ENCODE measurements around the gene HYAL3.
"Not testable (repeated sequence)": the region's sequence is repeated elsewhere in the genome, so short reads cannot be mapped to it uniquely, and the experiment has no call there.

Gene HYAL3

DNA sequence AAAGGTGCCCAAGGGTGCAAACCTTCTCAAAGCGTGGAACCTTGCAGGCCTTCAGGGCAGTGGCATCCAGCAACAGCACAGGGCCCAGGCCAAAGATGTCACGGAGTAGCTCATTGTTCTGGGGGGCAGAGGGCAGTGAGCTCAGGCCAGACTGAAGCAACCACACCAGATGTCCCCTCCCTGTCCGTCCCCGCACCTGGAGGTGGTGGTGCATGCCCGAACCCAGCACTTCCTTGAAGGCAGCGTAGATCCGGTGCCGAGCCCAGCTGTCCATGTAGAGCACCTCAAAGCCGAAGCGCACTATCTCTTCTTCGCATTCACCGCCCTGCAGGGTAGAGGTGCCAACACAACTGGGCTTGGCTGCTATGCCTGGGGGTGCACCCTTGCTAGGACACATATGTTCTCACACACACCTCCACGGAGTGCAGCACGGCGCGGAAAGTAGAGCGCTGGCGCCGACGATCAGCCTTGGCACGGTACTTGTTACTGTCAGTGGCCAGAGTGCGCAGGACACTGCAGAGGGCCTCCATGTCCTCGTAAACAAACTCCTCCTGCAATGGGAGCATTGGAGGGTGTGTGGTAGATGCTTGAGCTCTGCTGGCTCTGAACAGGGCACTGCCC, 10.7 kb downstream of the HYAL3 start:
- DNase-seq (ENCODE audit: low read depth): no peak
- TF ChIP-seq, protein P1, sequence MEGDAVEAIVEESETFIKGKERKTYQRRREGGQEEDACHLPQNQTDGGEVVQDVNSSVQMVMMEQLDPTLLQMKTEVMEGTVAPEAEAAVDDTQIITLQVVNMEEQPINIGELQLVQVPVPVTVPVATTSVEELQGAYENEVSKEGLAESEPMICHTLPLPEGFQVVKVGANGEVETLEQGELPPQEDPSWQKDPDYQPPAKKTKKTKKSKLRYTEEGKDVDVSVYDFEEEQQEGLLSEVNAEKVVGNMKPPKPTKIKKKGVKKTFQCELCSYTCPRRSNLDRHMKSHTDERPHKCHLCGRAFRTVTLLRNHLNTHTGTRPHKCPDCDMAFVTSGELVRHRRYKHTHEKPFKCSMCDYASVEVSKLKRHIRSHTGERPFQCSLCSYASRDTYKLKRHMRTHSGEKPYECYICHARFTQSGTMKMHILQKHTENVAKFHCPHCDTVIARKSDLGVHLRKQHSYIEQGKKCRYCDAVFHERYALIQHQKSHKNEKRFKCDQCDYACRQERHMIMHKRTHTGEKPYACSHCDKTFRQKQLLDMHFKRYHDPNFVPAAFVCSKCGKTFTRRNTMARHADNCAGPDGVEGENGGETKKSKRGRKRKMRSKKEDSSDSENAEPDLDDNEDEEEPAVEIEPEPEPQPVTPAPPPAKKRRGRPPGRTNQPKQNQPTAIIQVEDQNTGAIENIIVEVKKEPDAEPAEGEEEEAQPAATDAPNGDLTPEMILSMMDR (conservative IDR thresholded peaks at IDR 0.05; ENCODE audit: low read depth, low read length): no peak
- no peak overlapping the region for H3K4me3 ChIP-seq (ENCODE audit: low read depth, low read length)

DNA sequence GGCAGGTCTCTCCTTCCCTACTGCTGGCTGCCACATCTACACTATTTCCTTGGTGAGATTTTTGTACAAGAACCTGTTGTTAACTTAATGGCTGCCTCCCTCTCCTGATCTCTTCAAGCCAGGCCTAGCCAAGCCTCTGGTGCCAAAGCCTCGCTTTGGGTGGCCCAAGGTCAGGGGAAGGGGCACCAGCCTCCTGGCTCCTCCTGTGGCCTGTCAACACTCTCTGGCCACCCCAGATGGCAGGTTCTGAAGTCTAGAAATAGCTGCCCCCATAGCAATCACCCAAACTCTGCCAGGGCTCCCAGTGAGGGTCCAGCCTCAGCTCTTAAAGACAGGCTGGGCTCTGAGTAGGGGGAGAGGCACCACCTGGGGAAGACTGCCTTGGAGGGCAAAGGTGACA, 11.9 kb downstream of the HYAL3 start:
- TF ChIP-seq, protein P1 (conservative IDR thresholded peaks at IDR 0.05; ENCODE audit: low read depth, low read length): no peak
- H3K4me3 ChIP-seq (ENCODE audit: low read depth, low read length): no peak overlapping the region
- no peak for DNase-seq (ENCODE audit: low read depth)

DNA sequence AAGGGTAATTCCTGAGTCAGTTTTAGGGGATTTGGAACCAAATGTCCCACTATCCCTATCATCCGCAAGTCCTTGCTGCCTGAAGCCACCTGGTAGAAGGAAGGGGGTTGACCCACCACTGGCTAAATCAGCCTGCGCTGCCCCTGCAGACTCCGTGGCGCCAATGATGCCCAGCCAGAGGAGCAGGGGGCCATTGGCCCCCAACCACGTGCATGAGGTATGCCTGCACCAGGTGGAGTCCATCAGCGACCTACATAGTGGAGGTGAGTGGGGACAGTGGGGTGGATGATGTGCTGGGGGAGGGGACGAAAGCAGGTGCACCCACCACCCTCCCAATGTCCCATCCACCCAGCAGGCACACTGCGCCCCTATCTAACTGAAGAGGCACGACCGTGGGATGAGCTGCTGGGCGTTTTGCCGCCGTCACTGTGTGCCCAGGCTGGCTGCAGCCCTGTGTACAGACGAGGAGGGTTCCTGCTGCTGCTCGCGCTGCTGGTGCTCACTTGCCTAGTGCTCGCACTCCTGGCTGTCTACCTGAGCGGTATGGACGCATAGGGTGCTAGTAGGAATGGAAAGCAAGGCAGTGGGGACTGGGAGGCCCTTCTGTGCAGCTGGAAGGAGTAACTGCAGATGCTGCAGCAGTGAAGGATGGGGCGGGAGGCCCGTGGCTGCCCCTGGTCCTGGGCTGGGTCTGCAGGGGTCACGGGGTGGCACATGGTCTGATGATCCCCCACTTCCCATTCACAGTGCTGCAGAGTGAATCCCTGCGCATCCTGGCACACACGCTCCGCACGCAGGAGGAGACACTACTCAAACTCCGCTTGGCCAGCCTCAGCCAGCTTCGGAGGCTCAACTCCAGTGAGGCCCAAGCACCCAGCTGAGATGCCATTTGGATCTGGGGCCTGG, 12.6 kb downstream of the HYAL3 start:
- TF ChIP-seq, protein P1 (conservative IDR thresholded peaks at IDR 0.05; ENCODE audit: low read depth, low read length): no peak
- H3K4me3 ChIP-seq (ENCODE audit: low read depth, low read length): no peak overlapping the region
- no peak for DNase-seq (ENCODE audit: low read depth)

DNA sequence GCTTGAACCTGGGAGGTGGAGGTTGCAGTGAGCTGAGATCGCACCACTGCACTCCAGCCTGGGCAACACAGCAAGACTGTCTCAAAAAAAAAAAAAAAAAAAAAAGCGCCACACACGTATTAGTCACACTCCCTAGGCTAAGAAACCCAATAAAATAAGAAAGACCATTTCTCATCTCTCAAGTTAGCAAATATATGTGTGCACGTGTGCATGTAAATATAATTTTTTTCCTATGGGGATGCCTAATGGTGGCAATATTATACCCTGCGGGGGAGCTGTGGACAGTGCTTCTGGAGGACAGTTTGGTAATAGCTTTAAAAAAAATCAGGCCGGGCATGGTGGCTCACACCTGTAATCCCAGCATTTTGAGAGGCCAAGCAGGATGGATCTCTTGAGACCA, 15.1 kb downstream of the HYAL3 start:
- not testable (repeated sequence) for DNase-seq (ENCODE audit: low read depth)

DNA sequence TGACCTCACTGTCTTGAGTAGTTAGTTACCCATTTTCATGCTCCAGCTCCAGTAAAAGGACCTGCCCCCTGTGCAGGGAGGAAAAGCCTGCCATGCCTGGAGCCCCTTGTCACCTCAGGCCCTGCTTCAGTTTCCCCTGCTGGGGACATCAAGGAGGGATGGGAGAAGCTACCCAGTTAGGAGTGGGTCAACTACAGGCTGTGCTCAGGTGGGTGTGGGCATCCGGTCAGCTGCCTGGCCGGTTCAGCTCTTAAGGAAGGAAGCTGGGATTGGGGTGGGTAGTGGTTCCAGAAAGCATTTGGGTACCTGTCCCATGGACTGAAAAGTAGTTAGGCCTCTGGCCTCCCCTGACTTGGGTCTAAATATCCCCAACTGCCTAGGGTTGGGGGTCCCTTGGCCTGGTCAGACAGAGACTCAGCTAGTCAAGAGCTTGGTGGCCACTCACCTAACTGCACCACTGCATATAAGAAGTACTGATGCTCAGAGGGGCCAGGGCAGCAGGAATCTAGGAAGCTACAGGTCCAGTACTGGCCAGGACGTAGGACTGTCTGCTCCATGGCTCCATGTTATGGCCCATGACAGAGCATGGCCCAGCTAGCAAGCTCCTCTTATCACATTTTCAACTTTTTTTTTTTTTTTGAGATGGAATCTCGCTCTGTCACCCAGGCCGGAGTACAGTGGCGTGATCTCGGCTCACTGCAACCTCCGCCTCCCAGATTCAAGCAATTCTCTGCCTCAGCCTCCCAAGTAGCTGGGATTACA, 19.8 kb downstream of the HYAL3 start:
- H3K4me3 ChIP-seq (ENCODE audit: low read depth, low read length): no peak overlapping the region
- TF ChIP-seq, protein P1 (conservative IDR thresholded peaks at IDR 0.05; ENCODE audit: low read depth, low read length): no peak
- no peak for DNase-seq (ENCODE audit: low read depth)

More for the DNA sequence above, 15.1 kb downstream of the HYAL3 start:
- H3K4me3 ChIP-seq (ENCODE audit: low read depth, low read length): not testable (repeated sequence)

DNA sequence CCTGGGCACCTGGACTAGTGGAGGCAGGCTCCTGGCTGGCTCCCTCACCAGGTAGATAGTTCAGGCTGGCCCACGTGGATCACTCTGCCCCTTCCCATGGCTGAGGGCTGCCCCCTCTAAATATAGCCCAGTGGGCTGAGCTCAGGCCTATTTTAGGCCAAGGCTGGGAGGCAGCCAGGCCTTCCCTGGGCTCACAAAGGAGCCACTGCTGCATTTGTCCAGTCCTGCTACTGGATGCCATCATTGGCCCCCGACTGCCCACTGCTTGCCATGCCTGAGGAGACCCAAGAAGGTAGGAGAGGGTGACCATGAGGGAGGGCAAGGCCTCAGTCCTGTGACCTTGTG, 20.4 kb downstream of the HYAL3 start, which contains the start of gene LSMEM2:
Gene LSMEM2, plus strand, starts transcription at position 208 of the 345 bp plus-strand sequence. Its CDS starts 27 bp downstream, at position 235.
- H3K4me3 ChIP-seq (ENCODE audit: low read depth, low read length): no peak within 1 kb of the TSS
- no peak for DNase-seq (ENCODE audit: low read depth)
- TF ChIP-seq, protein P1 (conservative IDR thresholded peaks at IDR 0.05; ENCODE audit: low read depth, low read length): no peak

Measured in choroid plexus epithelial cell (primary cell).